Ovary (tissue), 9 donors: ENCODE results near the gene DAP. TPM values are rescaled to one million over a fixed set of nuclear protein-coding genes. Genes with fewer than 3 reads are reported as not detected.

ENCODE experiments used
- DNase-seq, 5 donors: peaks; one replicate each; pipeline ENCODE4 v3.0.0-alpha.2; 2019 to 2020
- H3K27ac ChIP-seq, 2 donors: fragments of 200-600 bp; one replicate each; pipeline versions ENCODE4 v1.5.1 to v1.8.0; 2019 to 2022
- H3K27me3 ChIP-seq: fragments of 200-600 bp; one replicate; pipeline ENCODE4 v1.8.0; 2022
- H3K36me3 ChIP-seq: fragments of 200-600 bp; sonication (generic); one replicate; pipeline ENCODE4 v1.5.1; 2019
- H3K4me1 ChIP-seq: one replicate; pipeline ENCODE4 v1.8.1; 2013; ENCODE audit warnings: mild to moderate bottlenecking, moderate library complexity; ENCODE audit not compliant: insufficient read depth
- H3K4me3 ChIP-seq: fragments of 200-600 bp; sonication (generic); one replicate; pipeline ENCODE4 v1.5.1; 2017
- H3K9me3 ChIP-seq, 2 donors: fragments of 200-600 bp in 1 of 2; sonication (generic) in 1 of 2; one replicate each; pipeline versions ENCODE4 v1.5.1 to v1.8.1; 2013 to 2019; ENCODE audit warnings: mild to moderate bottlenecking in 1 of 2, moderate library complexity in 1 of 2
- EP300 ChIP-seq: sonication (generic); formaldehyde crosslinking; IDR thresholded peaks from one replicate; pipeline ENCODE4 v1.6.1; 2017; ENCODE audit warnings: antibody characterized with exemption
- POLR2A ChIP-seq: fragments of 450-650 bp; IDR thresholded peaks from one replicate; pipeline ENCODE4 v1.6.1; 2017; ENCODE audit warnings: antibody characterized with exemption, mild to moderate bottlenecking, moderate library complexity
- WGBS, 3 donors: extraction: QIAGEN DNeasy Blood & Tissue Kit in 1 of 3; methylation state at CpG; one replicate each; pipeline versions ENCODE4 v1.1.5 to v1.1.7; 2013 to 2017; 5-methylcytosine and 5-hydroxymethylcytosine counted together
- intact Hi-C, 4 donors: fragments of 100-400 bp; cut with DNase I; formaldehyde crosslinking; loops; one replicate each; pipeline versions ENCODE4 v1.11.0 to v1.15.1; 2022 to 2023
- polyA plus RNA-seq, 2 donors: library from polyadenylated mRNA; stranded (reverse); fragments of 200-250 nt in 1 of 2; fragments of 350-450 nt in 1 of 2; fragmentation: Illumina TruSeq in 1 of 2; extraction: RNeasy Lipid Tissue Mini Kit (QIAGEN cat#74804) in 1 of 2; gene quantifications; one replicate each; pipeline ENCODE4 v1.2.3, GENCODE V29; 2013 to 2014
- total RNA-seq, 7 donors: library from RNA; depleted of rRNA in 2 of 7; stranded (reverse); fragments of >200 nt in 2 of 7; fragmentation: NEBNext Ultra II Directional in 3 of 7; extraction: Animal tissue kit (Norgen Biotek cat#: 25700) in 3 of 7; gene quantifications; one replicate each; pipeline versions ENCODE4 v1.1.0 to v1.2.4, GENCODE V29; 2016 to 2023
- TF ChIP-seq, protein P1 (sequence below), 3 donors: fragments of 450-650 bp in 2 of 3; fragments of 200-600 bp in 1 of 3; IDR thresholded peaks; one replicate each; pipeline versions ENCODE4 v1.5.1 to v1.8.0; 2016 to 2022; ENCODE audit warnings: antibody characterized with exemption in 3 of 3, mild to moderate bottlenecking in 1 of 3
- donor health status: DM: no; HTN: no; CAD: no; lungs with moderate emphysema.
- donor health status: DM: no; HTN: no; CAD: no.
- donor health status: Bipolar disorder and iron deficiency.
- donor health status: DM: yes; HTN: yes; CAD: no.
- donor health status: DM: no; HTN: no; CAD: no.
- donor health status: DM: yes; HTN: yes; CAD: no.

Gene DAP
- total and polyA plus RNA-seq, 9 donors, result 32.0 to 159 (median 88.5) TPM

DNA sequence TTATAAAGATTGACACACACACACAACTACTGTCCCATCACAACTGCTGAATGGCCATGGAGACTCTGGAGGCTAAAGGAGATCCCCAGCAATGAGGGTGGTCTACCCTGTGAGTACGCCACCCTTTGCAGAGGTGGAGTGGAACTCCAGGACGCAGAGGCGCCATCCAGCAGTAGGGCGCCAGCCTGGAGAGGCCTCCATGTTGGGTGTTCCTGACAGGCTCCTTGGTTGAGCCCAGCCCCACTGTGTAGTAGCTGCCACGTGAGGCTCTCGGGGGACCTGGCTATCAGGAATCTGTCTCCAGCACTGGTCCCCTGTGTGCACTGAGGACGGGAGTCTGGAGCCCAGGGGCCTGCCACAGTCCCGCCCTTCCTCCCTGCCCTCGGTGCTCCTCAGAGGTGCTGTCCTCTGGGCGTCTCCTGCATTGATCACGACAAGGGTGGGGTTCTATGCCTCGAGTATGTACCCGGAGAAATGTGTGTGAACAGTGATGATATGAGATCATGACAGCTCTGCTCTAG is 72.3 kb downstream of the DAP start:
- H3K27ac ChIP-seq, result no peak overlapping the region
- no peaks in the 10 kb centered on the region for H3K4me1 ChIP-seq
- H3K36me3 ChIP-seq, result no peaks in the 10 kb centered on the region
- no peak for DNase-seq
- intact Hi-C loops, result no loop called here
- no peak for TF ChIP-seq POLR2A
- no peaks in the 10 kb centered on the region for H3K9me3 ChIP-seq
- 92 to 97% (median 94%) methylated on average over 12 to 13 of the region's 13 CpGs for WGBS, 3 donors
- no peaks in the 10 kb centered on the region for H3K27me3 ChIP-seq
- H3K4me3 ChIP-seq, result no peak overlapping the region

GRCh38 chr5:10686890-10687289 is 74.1 kb downstream of the DAP start:
- H3K4me1 ChIP-seq, result no peaks in the 10 kb centered on the region
- H3K27me3 ChIP-seq, result no peaks in the 10 kb centered on the region
- WGBS, 3 donors, result 92 to 96% (median 95%) methylated on average over 2 of the region's 2 CpGs
- no peaks in the 10 kb centered on the region for H3K36me3 ChIP-seq
- DNase-seq, result no peak
- intact Hi-C loops, result no loop called here
- H3K9me3 ChIP-seq, result no peaks in the 10 kb centered on the region
- TF ChIP-seq, protein P1, sequence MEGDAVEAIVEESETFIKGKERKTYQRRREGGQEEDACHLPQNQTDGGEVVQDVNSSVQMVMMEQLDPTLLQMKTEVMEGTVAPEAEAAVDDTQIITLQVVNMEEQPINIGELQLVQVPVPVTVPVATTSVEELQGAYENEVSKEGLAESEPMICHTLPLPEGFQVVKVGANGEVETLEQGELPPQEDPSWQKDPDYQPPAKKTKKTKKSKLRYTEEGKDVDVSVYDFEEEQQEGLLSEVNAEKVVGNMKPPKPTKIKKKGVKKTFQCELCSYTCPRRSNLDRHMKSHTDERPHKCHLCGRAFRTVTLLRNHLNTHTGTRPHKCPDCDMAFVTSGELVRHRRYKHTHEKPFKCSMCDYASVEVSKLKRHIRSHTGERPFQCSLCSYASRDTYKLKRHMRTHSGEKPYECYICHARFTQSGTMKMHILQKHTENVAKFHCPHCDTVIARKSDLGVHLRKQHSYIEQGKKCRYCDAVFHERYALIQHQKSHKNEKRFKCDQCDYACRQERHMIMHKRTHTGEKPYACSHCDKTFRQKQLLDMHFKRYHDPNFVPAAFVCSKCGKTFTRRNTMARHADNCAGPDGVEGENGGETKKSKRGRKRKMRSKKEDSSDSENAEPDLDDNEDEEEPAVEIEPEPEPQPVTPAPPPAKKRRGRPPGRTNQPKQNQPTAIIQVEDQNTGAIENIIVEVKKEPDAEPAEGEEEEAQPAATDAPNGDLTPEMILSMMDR (IDR thresholded peaks at IDR 0.05), result no peak
- TF ChIP-seq POLR2A (no peak), EP300 (no peak)
- H3K27ac ChIP-seq, result no peak overlapping the region
- no peak overlapping the region for H3K4me3 ChIP-seq

GRCh38 chr5:10685115-10685521 is 75.9 kb downstream of the DAP start:
- H3K9me3 ChIP-seq, result no peaks in the 10 kb centered on the region
- WGBS, 3 donors, result 85 to 87% (median 86%) methylated on average over 6 of the region's 6 CpGs
- no peak for DNase-seq
- no peak overlapping the region for H3K4me3 ChIP-seq
- intact Hi-C loops, result no loop called here
- no peaks in the 10 kb centered on the region for H3K36me3 ChIP-seq
- TF ChIP-seq, protein P1 (IDR thresholded peaks at IDR 0.05), result no peak
- TF ChIP-seq POLR2A, result no peak
- H3K27me3 ChIP-seq, result no peaks in the 10 kb centered on the region
- no peaks in the 10 kb centered on the region for H3K4me1 ChIP-seq
- H3K27ac ChIP-seq, result no peak overlapping the region

DNA sequence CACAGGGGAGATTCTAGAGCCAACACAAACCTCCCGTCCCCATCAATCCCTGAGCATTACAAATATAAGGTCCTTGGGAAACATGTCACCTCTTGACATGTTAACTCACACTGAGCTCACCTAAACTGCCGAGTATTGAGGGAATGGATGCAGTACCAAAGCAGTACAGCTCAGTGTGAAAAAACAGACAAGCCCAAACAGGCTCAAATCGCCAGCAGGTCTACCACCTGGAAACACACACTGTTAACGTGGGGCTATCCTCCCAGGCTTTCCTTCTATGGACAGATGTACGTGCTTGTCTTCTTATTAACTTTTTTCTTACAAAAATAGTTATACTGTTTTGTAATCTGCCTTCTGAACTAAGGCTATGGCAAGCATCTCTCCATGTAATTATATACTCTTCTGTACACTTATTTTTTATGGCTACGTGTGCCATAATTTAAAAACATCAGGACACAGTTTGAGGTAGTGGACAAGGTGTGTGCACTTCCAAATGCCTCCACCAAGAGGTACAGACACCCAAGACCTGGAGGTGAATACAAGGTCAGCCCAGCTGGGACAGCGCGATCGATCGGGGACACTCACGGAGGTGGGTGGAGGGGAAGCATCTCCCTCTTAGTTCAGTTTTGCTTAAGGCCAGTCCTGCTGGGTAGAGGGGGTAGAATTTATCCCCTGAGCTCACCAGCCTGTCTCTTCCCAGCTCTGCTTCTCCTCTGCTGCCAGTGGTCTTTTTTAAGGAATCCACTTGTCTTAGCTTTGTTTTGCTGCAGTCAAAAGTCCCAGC is 76.5 kb downstream of the DAP start:
- intact Hi-C loops, result no loop called here
- H3K4me1 ChIP-seq, result no peaks in the 10 kb centered on the region
- H3K36me3 ChIP-seq, result no peaks in the 10 kb centered on the region
- H3K4me3 ChIP-seq, result no peak overlapping the region
- no peaks in the 10 kb centered on the region for H3K27me3 ChIP-seq
- WGBS, 3 donors, result 90 to 95% (median 91%) methylated on average over 11 of the region's 11 CpGs
- H3K27ac ChIP-seq, result no peak overlapping the region
- DNase-seq, result no peak
- no peak for TF ChIP-seq POLR2A
- TF ChIP-seq, protein P1 (IDR thresholded peaks at IDR 0.05), result no peak
- H3K9me3 ChIP-seq, result no peaks in the 10 kb centered on the region

DNA sequence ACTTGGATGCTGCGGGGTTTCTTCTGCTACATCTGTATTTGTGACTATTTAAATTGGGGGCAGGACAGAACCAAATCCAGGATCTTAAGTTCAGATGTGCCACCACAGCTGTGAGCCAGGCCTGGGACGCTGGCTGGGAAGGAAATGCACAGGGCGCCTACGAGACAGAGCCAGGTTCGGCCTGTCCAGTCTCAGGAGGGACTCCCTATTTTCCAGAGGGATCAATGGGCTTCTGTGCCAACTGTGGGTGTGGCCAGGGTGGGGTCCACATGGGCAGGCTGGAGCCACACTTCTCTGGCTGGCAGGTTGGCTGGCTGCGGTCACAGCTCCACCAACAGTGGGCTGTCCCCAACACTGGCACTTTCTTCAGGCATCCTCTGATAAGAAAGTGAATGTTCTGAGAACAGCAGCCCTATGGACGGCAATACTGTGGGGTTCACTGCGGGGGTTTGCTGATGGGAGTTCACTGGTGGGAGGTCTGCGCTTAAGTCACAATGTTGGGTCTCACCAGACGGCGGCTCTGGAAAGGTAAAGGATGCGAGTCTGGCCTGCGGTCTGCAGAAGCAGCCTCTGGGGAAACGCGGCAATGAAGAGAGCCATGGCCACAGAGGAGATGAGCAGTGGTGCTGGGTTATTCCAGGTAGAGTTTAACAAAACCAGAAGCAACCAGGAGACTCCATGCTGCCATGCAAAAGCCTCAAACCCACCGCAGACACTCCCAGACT is 78.1 kb downstream of the DAP start:
- Histone ChIP-seq H3K27me3 (no peaks in the 10 kb centered on the region), H3K4me3 (no peak overlapping the region), H3K27ac (no peak overlapping the region), H3K4me1 (no peaks in the 10 kb centered on the region), H3K9me3 (no peaks in the 10 kb centered on the region), H3K36me3 (no peaks in the 10 kb centered on the region)
- 94 to 97% (median 95%) methylated on average over 16 of the region's 16 CpGs for WGBS, 3 donors
- intact Hi-C loops, result no loop called here
- TF ChIP-seq, protein P1 (IDR thresholded peaks at IDR 0.05), result no peak
- TF ChIP-seq EP300, result no peak
- no peak for TF ChIP-seq POLR2A
- no peak for DNase-seq
